DLD1 (cell line): ENCODE data around the gene NNT.
"Not testable (repeated sequence)": the region's sequence is repeated elsewhere in the genome, so short reads cannot be mapped to it uniquely, and the experiment has no call there.

ENCODE experiments used
- in situ Hi-C: cut with HindIII; loops from 2 replicates; pipeline ENCODE4 v1.10.0; 2017; ENCODE audit warnings: low sequenced_read_pairs

NNT gene

GRCh38 chr5:43602461-43603343 lies at the start of gene NNT:
Gene NNT, plus strand, starts transcription at chr5:43603180. Its CDS starts 6,016 bp downstream, at chr5:43609196.
- in situ Hi-C loops = no loop called here

GRCh38 chr5:43553381-43553780 lies 49.6 kb upstream of the NNT start:
- in situ Hi-C loops = no loop called here

DNA sequence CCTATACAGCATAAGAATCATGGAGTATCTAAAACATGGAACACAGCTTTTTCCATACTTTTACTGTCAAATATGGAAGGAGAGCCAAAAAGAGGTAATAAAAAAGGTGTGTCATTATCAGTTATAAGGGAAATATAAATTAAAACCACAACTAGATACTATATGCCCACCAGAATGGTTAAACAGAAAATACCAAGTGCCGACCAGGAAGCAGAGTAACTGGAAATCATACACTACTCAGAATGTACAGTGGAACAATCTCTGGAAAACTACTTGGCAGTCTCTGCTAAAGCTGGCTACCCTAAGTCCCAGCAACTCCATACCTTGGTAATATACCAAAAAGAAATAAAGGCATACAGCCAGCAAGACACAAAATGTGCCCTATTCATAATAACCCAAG lies 48.5 kb upstream of the NNT start:
- in situ Hi-C loops = no loop called here

GRCh38 chr5:43555895-43556606 lies 46.9 kb upstream of the NNT start:
- in situ Hi-C loops = no loop called here

- in situ Hi-C loops = not testable (repeated sequence)
Measured at GRCh38 chr5:43556607-43556856, 46.4 kb upstream of the NNT start.

- in situ Hi-C loops = no loop called here
Measured at GRCh38 chr5:43556857-43557542, 46.0 kb upstream of the NNT start, which contains the start of gene PAIP1. Gene PAIP1, minus strand, starts transcription at chr5:43557077. Its CDS starts 231 bp downstream, at chr5:43556846.

DNA sequence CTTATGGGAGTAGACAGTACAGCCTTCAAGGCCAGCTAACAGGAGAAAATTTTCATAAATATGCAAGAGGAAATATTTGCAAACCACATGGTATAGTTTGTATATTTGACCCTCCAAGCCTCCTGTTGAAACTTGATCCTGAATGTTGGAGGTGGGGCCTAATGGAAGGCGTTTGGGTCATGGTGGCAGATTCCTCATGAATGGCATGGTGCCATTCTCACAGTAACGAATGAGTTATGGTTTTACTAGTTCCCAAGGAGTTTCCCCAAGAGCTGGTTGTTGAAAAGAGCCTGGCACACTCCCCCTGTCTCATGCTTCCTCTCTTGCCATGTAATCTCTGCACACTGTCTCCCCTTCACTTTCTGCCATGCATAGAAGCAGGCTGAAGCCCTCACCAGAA lies 42.9 kb upstream of the NNT start:
- in situ Hi-C loops = no loop called here

GRCh38 chr5:43561356-43561755 lies 41.6 kb upstream of the NNT start:
- in situ Hi-C loops = no loop called here

DNA sequence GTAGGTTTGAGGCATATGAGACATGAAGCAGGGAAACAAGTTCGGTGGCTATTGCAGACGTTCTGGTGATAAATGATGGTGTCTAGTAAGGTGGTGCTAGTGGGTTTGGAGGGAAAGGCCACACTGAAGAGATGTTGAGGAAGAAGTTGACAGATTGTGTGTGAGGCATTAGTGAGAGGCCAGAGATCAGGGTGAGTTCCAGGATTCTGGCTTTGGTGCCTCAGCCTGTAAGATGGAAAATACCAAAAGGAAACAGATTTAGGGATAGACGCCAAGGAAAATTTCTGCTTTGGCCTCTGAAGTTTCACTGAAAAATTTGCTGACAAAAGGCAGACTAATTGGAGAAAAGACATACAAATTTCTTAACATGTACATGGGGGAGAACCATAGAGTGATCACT lies 39.7 kb upstream of the NNT start:
- in situ Hi-C loops = no loop called here

- in situ Hi-C loops = no loop called here
Measured at GRCh38 chr5:43564289-43564850, 38.6 kb upstream of the NNT start.

GRCh38 chr5:43565043-43565442 lies 37.9 kb upstream of the NNT start:
- in situ Hi-C loops = no loop called here

- in situ Hi-C loops = no loop called here
Measured at GRCh38 chr5:43567967-43568366, 35.0 kb upstream of the NNT start.

DNA sequence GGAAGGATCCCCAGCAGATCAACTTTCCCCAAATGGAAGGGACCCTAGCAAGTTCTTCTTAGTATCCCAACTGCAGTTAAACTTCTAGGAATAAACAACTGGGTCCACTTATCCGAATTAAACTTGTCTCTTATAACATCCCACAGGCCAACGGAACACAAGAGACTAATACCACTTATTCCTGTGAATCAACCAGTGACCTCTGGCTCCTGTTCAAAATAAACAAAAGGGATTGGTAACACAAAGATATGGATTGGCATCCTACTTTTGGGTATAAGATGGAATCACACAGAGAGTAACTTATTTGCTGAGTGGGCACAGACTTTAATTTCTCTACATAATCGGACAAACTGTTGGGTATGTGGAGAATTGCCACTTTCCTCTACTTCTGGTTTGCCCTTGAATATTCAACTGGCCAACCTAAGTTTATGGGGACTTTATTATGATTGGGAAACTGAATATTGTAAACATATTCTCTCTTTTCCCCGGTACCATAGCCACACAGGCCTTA lies 33.7 kb upstream of the NNT start:
- in situ Hi-C loops = no loop called here

DNA sequence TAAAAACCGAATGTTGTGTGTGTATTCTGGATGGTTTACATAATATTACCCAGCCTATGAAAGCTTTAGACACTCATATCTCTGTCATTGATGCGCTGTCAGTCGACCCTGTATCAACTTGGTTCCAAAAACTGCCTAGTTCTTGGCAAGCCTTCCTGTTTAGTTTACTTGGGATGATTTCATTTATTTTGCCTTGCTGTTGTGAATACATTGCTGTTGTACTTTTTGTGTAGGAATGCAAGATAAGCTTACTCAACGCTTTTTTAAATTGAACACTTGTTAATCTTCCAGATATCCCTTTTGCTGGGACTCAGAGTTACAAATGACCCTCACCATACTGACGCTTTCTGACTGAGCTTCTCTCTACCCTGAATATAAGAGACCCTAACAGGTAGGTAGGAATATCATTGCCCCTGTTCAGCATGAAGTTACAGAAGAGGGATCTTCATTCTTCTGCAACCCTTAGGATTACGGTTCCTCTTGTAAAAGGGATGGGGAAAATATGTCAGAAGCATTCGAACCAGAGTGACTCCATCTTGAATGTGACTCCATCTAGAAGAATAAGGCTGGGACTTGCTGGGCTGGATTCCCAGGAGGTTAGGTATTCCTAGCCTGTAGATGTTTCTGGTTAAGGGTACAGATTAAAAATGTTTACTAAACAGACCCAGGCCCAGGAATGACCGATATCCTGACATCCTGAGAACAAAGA lies 32.4 kb upstream of the NNT start:
- in situ Hi-C loops = no loop called here

GRCh38 chr5:43571237-43571636 lies 31.7 kb upstream of the NNT start:
- in situ Hi-C loops = no loop called here

- in situ Hi-C loops = no loop called here
Measured at GRCh38 chr5:43572357-43572756, 30.6 kb upstream of the NNT start.

- in situ Hi-C loops = no loop called here
Measured at GRCh38 chr5:43573058-43573457, 29.9 kb upstream of the NNT start.

GRCh38 chr5:43580402-43581210 lies 22.4 kb upstream of the NNT start:
- in situ Hi-C loops = not testable (repeated sequence)

DNA sequence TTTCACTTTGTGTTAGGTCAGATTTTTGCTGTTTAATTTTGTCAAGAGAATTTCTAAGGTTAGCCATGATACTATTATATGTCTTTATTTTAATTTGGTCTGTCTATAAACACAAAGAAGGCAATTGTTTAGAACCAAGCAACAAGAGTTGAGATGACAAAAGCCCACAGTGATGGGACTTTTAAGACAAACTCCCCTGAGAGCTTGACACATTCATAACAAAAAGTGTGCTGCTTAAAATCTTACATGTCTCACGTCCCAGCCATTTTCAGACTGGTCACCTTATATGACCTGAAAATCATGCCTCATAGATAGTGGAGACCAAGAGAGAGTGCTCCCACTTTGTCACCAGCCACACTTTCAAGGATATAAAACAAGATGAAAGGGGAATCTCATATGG lies 21.6 kb upstream of the NNT start:
- in situ Hi-C loops = no loop called here
